Stimulated activated CD8-positive, alpha-beta memory T cell treated with anti-CD3 and anti-CD28 coated beads, Interleukin-12 subunit alpha, Interleukin-12 subunit beta, amount 100 ng/mL, for 1 hour (primary cell): ENCODE results near the gene ABCC9.

Experiments used
- DNase-seq: peaks from one replicate; pipeline ENCODE4 v3.0.0-alpha.2; 2020; ENCODE audit warnings: low read depth

ABCC9 gene

GRCh38 chr12:21940549-21941505, at the start of gene ABCC9:
Gene ABCC9 (minus strand): TSS chr12:21941426. CDS start chr12:21936674, 4,752 bp downstream.
- DNase-seq = no peak

- DNase-seq = no peak
Measured at GRCh38 chr12:21989819-21990412, 48.7 kb upstream of the ABCC9 start.

- DNase-seq = no peak
Measured at GRCh38 chr12:21988619-21989018, 47.4 kb upstream of the ABCC9 start.

- no peak for DNase-seq
Measured at GRCh38 chr12:21987755-21988154, 46.5 kb upstream of the ABCC9 start.

- DNase-seq = no peak
Measured at GRCh38 chr12:21985155-21985554, 43.9 kb upstream of the ABCC9 start.

GRCh38 chr12:21984375-21984774, 43.1 kb upstream of the ABCC9 start:
- DNase-seq = no peak

- no peak for DNase-seq
Measured at GRCh38 chr12:21983095-21983494, 41.9 kb upstream of the ABCC9 start.

GRCh38 chr12:21980544-21980943, 39.3 kb upstream of the ABCC9 start:
- DNase-seq = no peak

- DNase-seq = no peak
Measured at GRCh38 chr12:21975293-21975692, 34.1 kb upstream of the ABCC9 start.

- DNase-seq = no peak
Measured at GRCh38 chr12:21973221-21973620, 32.0 kb upstream of the ABCC9 start.

- DNase-seq = no peak
Measured at GRCh38 chr12:21972055-21972454, 30.8 kb upstream of the ABCC9 start.

- DNase-seq = no peak
Measured at GRCh38 chr12:21971344-21971743, 30.1 kb upstream of the ABCC9 start.

- no peak for DNase-seq
Measured at GRCh38 chr12:21962821-21963220, 21.6 kb upstream of the ABCC9 start.

GRCh38 chr12:21962236-21962635, 21.0 kb upstream of the ABCC9 start:
- no peak for DNase-seq

- no peak for DNase-seq
Measured at GRCh38 chr12:21950649-21951048, 9.4 kb upstream of the ABCC9 start.

GRCh38 chr12:21949036-21949435, 7.8 kb upstream of the ABCC9 start:
- DNase-seq = no peak

GRCh38 chr12:21946983-21947382, 5.8 kb upstream of the ABCC9 start:
- DNase-seq = no peak

GRCh38 chr12:21945002-21945401, 3.8 kb upstream of the ABCC9 start:
- no peak for DNase-seq

GRCh38 chr12:21942377-21942703, 1.1 kb upstream of the ABCC9 start:
- DNase-seq = no peak

GRCh38 chr12:21941506-21942376, 515 bp upstream of the ABCC9 start:
- DNase-seq = no peak

- no peak for DNase-seq
Measured at GRCh38 chr12:21939435-21939834, 1.8 kb downstream of the ABCC9 start.

GRCh38 chr12:21938879-21939278, 2.3 kb downstream of the ABCC9 start:
- DNase-seq = no peak

GRCh38 chr12:21934173-21934572, 7.1 kb downstream of the ABCC9 start:
- DNase-seq = no peak
